A549 (cell line): Measurements from ENCODE around the gene SLC26A9. TPM values are rescaled to one million over a fixed set of nuclear protein-coding genes. Genes with fewer than 3 reads are reported as not detected.

Source experiments
- ATAC-seq, 2 experiments: fragments of 200-7000 bp in 1 of 2; fragments of >200 bp in 1 of 2; cut with Nextera tagmentation in 1 of 2; cut with Tn5 transposase in 1 of 2; 3 replicates each; pipeline versions ENCODE4 v1.8.0 to v1.9.1; 2018 to 2020; ENCODE audit warnings: mild to moderate bottlenecking in 1 of 2, moderate library complexity in 1 of 2
- CTCF ChIA-PET: fragments of 300-600 bp; sonication (Branson Sonifier 250); formaldehyde crosslinking; extraction: SDS; loops from one replicate; lab custom pipeline; 2021; ENCODE audit warnings: antibody characterized with exemption, inconsistent platforms; lab: Yijun Ruan, JAX
- POLR2A ChIA-PET: fragments of 350-600 bp; formaldehyde crosslinking; extraction: SDS; loops from one replicate; lab custom pipeline; 2021; ENCODE audit warnings: antibody characterized with exemption, inconsistent platforms; lab: Yijun Ruan, JAX
- DNase-seq, 2 experiments: peaks; one replicate each; pipeline versions ENCODE4 v3.0.0 to v3.0.0-alpha.2; 2011 to 2016; ENCODE audit warnings: low read depth in 1 of 2, low spot score in 1 of 2
- FAIRE-seq: peaks from 2 replicates; lab custom pipeline; 2011; peaks lifted over from hg19 to GRCh38; lab: Jason Lieb, UNC
- H3K27ac ChIP-seq, 2 experiments: fragments of >200 bp; sonication (Bioruptor Twin); formaldehyde crosslinking; 3 replicates each; pipeline ENCODE4 v1.5.1; 2016 to 2017
- H3K4me1 ChIP-seq: fragments of >200 bp; sonication (Bioruptor Twin); formaldehyde crosslinking; 3 replicates; pipeline ENCODE4 v1.6.1; 2016
- H3K4me2 ChIP-seq: fragments of >200 bp; sonication (Bioruptor Twin); formaldehyde crosslinking; 3 replicates; pipeline ENCODE4 v1.6.1; 2016
- H3K4me3 ChIP-seq: fragments of >200 bp; sonication (Bioruptor Twin); formaldehyde crosslinking; 3 replicates; pipeline ENCODE4 v1.5.1; 2016
- H3K9me3 ChIP-seq: fragments of >200 bp; sonication (Bioruptor Twin); formaldehyde crosslinking; 3 replicates; pipeline ENCODE4 v1.6.1; 2016
- ATOH8 ChIP-seq: fragments of 250-450 bp; sonication (Bioruptor Pico); IDR thresholded peaks from 2 replicates; pipeline ENCODE4 v1.5.0; 2020; ENCODE audit warnings: low read depth, mild to moderate bottlenecking, moderate library complexity
- BHLHE40 ChIP-seq: IDR thresholded peaks from 2 replicates; pipeline ENCODE4 v1.6.1; 2012; ENCODE audit warnings: low read depth, low read length, inconsistent platforms
- CBX2 ChIP-seq: fragments of 200-600 bp; sonication (generic); IDR thresholded peaks from 2 replicates; pipeline ENCODE4 v1.6.1; 2016; ENCODE audit warnings: low read depth, mild to moderate bottlenecking, borderline replicate concordance
- CBX8 ChIP-seq: fragments of 200-600 bp; sonication (generic); IDR thresholded peaks from 2 replicates; pipeline ENCODE4 v1.6.1; 2016
- CHD2 ChIP-seq: fragments of 150-350 bp; IDR thresholded peaks from 2 replicates; pipeline ENCODE4 v1.6.1; 2014; ENCODE audit warnings: low read length; ENCODE audit not compliant: partially characterized antibody
- CHD4 ChIP-seq: fragments of 200-600 bp; sonication (generic); IDR thresholded peaks from 2 replicates; pipeline ENCODE4 v1.6.1; 2016; ENCODE audit warnings: antibody characterized with exemption, mild to moderate bottlenecking, borderline replicate concordance
- E2F6 ChIP-seq: IDR thresholded peaks from 2 replicates; pipeline ENCODE4 v1.6.1; 2012; ENCODE audit warnings: low read depth, borderline replicate concordance
- EHF ChIP-seq: fragments of 250-450 bp; sonication (Bioruptor Pico); IDR thresholded peaks from 2 replicates; pipeline ENCODE4 v1.5.0; 2020; ENCODE audit warnings: mild to moderate bottlenecking
- EP300 ChIP-seq, 2 experiments: fragments of >200 bp; sonication (Bioruptor Twin); formaldehyde crosslinking; IDR thresholded peaks; 2 replicates in 1 of 2; 3 replicates in 1 of 2; pipeline ENCODE4 v1.6.1; 2016 to 2017
- HOXA7 ChIP-seq: fragments of 250-450 bp; sonication (Bioruptor Pico); IDR thresholded peaks from 2 replicates; pipeline ENCODE4 v1.5.0; 2020; ENCODE audit warnings: mild to moderate bottlenecking, moderate library complexity
- HOXB13 ChIP-seq: fragments of 250-450 bp; sonication (Bioruptor Pico); IDR thresholded peaks from 2 replicates; pipeline ENCODE4 v1.5.0; 2020; ENCODE audit warnings: low read depth, mild to moderate bottlenecking, moderate library complexity
- HOXB5 ChIP-seq: fragments of 250-450 bp; sonication (Bioruptor Pico); IDR thresholded peaks from 2 replicates; pipeline ENCODE4 v1.5.0; 2020; ENCODE audit warnings: mild to moderate bottlenecking, moderate library complexity
- JUNB ChIP-seq: fragments of >200 bp; sonication (Bioruptor Twin); formaldehyde crosslinking; IDR thresholded peaks from 2 replicates; pipeline ENCODE4 v1.6.1; 2016
- KDM1A ChIP-seq: fragments of 200-600 bp; sonication (generic); IDR thresholded peaks from 2 replicates; pipeline ENCODE4 v1.6.1; 2016; ENCODE audit warnings: low read depth, mild to moderate bottlenecking
- MAZ ChIP-seq: fragments of 150-350 bp; IDR thresholded peaks from 2 replicates; pipeline ENCODE4 v1.6.1; 2014; ENCODE audit warnings: antibody characterized with exemption, low read depth, low read length, borderline replicate concordance
- MYC ChIP-seq: IDR thresholded peaks from 2 replicates; pipeline ENCODE4 v1.6.1; 2012; ENCODE audit warnings: mild to moderate bottlenecking, inconsistent platforms, low read length, improper control_type of control experiment, borderline replicate concordance
- NFE2L2 ChIP-seq: fragments of 150-350 bp; conservative IDR thresholded peaks from 2 replicates; pipeline ENCODE4 v1.6.1; 2014; ENCODE audit warnings: low read length
- NPAS2 ChIP-seq: fragments of 250-450 bp; sonication (Bioruptor Pico); IDR thresholded peaks from 2 replicates; pipeline ENCODE4 v1.8.0; 2022; ENCODE audit warnings: mild to moderate bottlenecking, moderate library complexity, borderline replicate concordance
- PHF8 ChIP-seq: fragments of 200-600 bp; sonication (generic); IDR thresholded peaks from 2 replicates; pipeline ENCODE4 v1.6.1; 2016; ENCODE audit warnings: low read depth, mild to moderate bottlenecking, antibody characterized with exemption, moderate library complexity, borderline replicate concordance
- RAD21 ChIP-seq, 2 experiments: fragments of >200 bp in 1 of 2; sonication (Bioruptor Twin) in 1 of 2; formaldehyde crosslinking in 1 of 2; IDR thresholded peaks in 1 of 2; conservative IDR thresholded peaks in 1 of 2; 2 replicates in 1 of 2; 3 replicates in 1 of 2; pipeline ENCODE4 v1.6.1; 2012 to 2018; ENCODE audit warnings: inconsistent platforms in 1 of 2
- RCOR1 ChIP-seq: fragments of 150-350 bp; IDR thresholded peaks from 2 replicates; pipeline ENCODE4 v1.6.1; 2014; ENCODE audit warnings: antibody characterized with exemption, low read length, low read depth
- RNF2 ChIP-seq: fragments of 200-600 bp; sonication (generic); IDR thresholded peaks from 2 replicates; pipeline ENCODE4 v1.6.1; 2016; ENCODE audit warnings: low read depth, mild to moderate bottlenecking, antibody characterized with exemption, moderate library complexity, borderline replicate concordance
- SMC3 ChIP-seq: fragments of >200 bp; sonication (Bioruptor Twin); formaldehyde crosslinking; IDR thresholded peaks from 3 replicates; pipeline ENCODE4 v1.6.1; 2018; ENCODE audit warnings: inconsistent platforms
- ZFP36 ChIP-seq: fragments of 450-650 bp; IDR thresholded peaks from 2 replicates; pipeline ENCODE4 v1.6.1; 2014; ENCODE audit warnings: borderline replicate concordance; ENCODE audit not compliant: partially characterized antibody
- WGBS: methylation state at CpG from one replicate; pipeline ENCODE4 v1.1.6; 2017; ENCODE audit errors: missing lambda C conversion rate; 5-methylcytosine and 5-hydroxymethylcytosine counted together
- polyA plus RNA-seq, 4 experiments: library from polyadenylated mRNA; depleted of rRNA in 3 of 4; stranded (reverse); fragments of >200 nt; fragmentation: RNase III in 1 of 4; extraction: RNeasy Plus Mini Kit Qiagen cat#74134 plus additional on column Dnase treatment in 1 of 4; gene quantifications; 2 replicates in 3 of 4; 3 replicates in 1 of 4; pipeline ENCODE4 v1.2.3, GENCODE V29; 2011 to 2017
- TF ChIP-seq, protein P1 (sequence below): fragments of >200 bp; sonication (Bioruptor Twin); formaldehyde crosslinking; IDR thresholded peaks from 3 replicates; pipeline ENCODE4 v1.5.1; 2016
- TF ChIP-seq, protein P2 (sequence below): fragments of 250-450 bp; sonication (Bioruptor Pico); IDR thresholded peaks from 2 replicates; pipeline ENCODE4 v1.5.0; 2021; ENCODE audit warnings: mild to moderate bottlenecking, moderate library complexity, borderline replicate concordance

The SLC26A9 gene
- polyA plus RNA-seq, 2 of the 4 experiments (the other 2 are of a cell fraction) = 0.18 to 0.98 TPM

- WGBS = 97% methylated on average over 4 of the region's 4 CpGs
- Histone ChIP-seq H3K4me1 (peaks cover 46% of the 10 kb centered on the region), H3K4me2 (no peak overlapping the region), H3K9me3 (no peaks in the 10 kb centered on the region), H3K27ac (peak overlapping the region in 1 of 2 experiments; percentile 29; a peak in 3 of 6 replicates), H3K4me3 (no peak overlapping the region)
- no peak for FAIRE-seq
- no peak for DNase-seq
- ChIA-PET POLR2A (no interaction called here), CTCF (interaction anchor here (7.1 to 23.3 kb wide), 2 partner anchors 12 to 51 kb away, joined by 49 to 822 read pairs; no protein-coding TSS in a partner anchor)
- TF ChIP-seq EHF (CRISPR knock-in tag) (no peak), BHLHE40 (no peak), E2F6 (no peak), RNF2 (no peak), PHF8 (no peak), KDM1A (no peak), CHD4 (no peak), RAD21 (conservative IDR thresholded peaks at IDR 0.05 in 1 of 2, IDR thresholded peaks at IDR 0.05 in 1 of 2) (no peak), NFE2L2 (no peak), CHD2 (no peak), MYC (no peak), RCOR1 (no peak), HOXA7 (CRISPR knock-in tag) (no peak), ZFP36 (no peak), MAZ (no peak)
- ATAC-seq = no peak
These were observed 12.4 kb downstream of the SLC26A9 start for GRCh38 chr1:205930799-205931281.

DNA sequence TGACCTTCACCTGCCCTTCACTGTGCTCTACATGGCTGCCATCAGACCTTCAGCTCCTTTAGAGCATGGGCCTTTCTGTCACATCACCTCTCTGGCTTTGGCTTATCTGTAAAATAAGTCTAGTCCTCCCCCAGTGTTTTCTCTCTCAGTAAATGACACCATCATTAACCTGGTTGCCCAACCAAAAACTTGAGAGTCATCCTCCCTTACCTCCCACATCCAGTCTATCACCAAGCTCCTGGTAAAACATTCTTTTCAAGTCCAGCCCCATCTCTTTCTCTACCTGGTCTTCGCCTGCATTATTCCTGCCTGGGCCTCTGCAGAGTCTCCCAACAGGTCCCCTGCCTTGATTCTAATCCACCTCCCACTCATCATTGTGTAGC, 13.1 kb downstream of the SLC26A9 start:
- Histone ChIP-seq H3K9me3 (no peaks in the 10 kb centered on the region), H3K4me1 (peaks cover 46% of the 10 kb centered on the region), H3K27ac (peak overlapping the region in 1 of 2 experiments; percentile 29; a peak in 3 of 6 replicates), H3K4me3 (no peak overlapping the region), H3K4me2 (no peak overlapping the region)
- 95% methylated on average over 1 of the region's 1 CpG for WGBS
- ATAC-seq (no peak), DNase-seq (no peak), FAIRE-seq (no peak)
- TF ChIP-seq MYC = no peak
- TF ChIP-seq SMC3 = no peak
- TF ChIP-seq JUNB = no peak
- TF ChIP-seq, protein P1, sequence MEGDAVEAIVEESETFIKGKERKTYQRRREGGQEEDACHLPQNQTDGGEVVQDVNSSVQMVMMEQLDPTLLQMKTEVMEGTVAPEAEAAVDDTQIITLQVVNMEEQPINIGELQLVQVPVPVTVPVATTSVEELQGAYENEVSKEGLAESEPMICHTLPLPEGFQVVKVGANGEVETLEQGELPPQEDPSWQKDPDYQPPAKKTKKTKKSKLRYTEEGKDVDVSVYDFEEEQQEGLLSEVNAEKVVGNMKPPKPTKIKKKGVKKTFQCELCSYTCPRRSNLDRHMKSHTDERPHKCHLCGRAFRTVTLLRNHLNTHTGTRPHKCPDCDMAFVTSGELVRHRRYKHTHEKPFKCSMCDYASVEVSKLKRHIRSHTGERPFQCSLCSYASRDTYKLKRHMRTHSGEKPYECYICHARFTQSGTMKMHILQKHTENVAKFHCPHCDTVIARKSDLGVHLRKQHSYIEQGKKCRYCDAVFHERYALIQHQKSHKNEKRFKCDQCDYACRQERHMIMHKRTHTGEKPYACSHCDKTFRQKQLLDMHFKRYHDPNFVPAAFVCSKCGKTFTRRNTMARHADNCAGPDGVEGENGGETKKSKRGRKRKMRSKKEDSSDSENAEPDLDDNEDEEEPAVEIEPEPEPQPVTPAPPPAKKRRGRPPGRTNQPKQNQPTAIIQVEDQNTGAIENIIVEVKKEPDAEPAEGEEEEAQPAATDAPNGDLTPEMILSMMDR = no peak
- ChIA-PET POLR2A (no interaction called here), CTCF (interaction anchor here (0.5 to 23.3 kb wide), 5 partner anchors 11 to 185 kb away, joined by 3 to 822 read pairs (median 7); no protein-coding TSS in a partner anchor)

- Histone ChIP-seq H3K27ac (peak overlapping the region in 1 of 2 experiments; percentile 29; a peak in 3 of 6 replicates), H3K4me1 (peaks cover 44% of the 10 kb centered on the region), H3K4me3 (no peak overlapping the region), H3K4me2 (no peak overlapping the region), H3K9me3 (no peaks in the 10 kb centered on the region)
- 91% methylated on average over 19 of the region's 19 CpGs for WGBS
- DNase-seq (no peak), FAIRE-seq (no peak), ATAC-seq (no peak)
- TF ChIP-seq ATOH8 = no peak
- no peak for TF ChIP-seq CBX2
- no peak for TF ChIP-seq SMC3
- no peak for TF ChIP-seq RNF2
- TF ChIP-seq CBX8 = no peak
- TF ChIP-seq, protein P2, sequence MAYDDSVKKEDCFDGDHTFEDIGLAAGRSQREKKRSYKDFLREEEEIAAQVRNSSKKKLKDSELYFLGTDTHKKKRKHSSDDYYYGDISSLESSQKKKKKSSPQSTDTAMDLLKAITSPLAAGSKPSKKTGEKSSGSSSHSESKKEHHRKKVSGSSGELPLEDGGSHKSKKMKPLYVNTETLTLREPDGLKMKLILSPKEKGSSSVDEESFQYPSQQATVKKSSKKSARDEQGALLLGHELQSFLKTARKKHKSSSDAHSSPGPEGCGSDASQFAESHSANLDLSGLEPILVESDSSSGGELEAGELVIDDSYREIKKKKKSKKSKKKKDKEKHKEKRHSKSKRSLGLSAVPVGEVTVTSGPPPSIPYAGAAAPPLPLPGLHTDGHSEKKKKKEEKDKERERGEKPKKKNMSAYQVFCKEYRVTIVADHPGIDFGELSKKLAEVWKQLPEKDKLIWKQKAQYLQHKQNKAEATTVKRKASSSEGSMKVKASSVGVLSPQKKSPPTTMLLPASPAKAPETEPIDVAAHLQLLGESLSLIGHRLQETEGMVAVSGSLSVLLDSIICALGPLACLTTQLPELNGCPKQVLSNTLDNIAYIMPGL (CRISPR knock-in tag) = no peak
- TF ChIP-seq EP300 (IDR thresholded peaks at IDR 0.05) = no peak
- TF ChIP-seq NPAS2 (CRISPR knock-in tag) = no peak
- TF ChIP-seq KDM1A = no peak
- no peak for TF ChIP-seq PHF8
- TF ChIP-seq HOXB13 (CRISPR knock-in tag) = no peak
- no peak for TF ChIP-seq HOXB5 (CRISPR knock-in tag)
- POLR2A ChIA-PET = no interaction called here
- CTCF ChIA-PET = interaction anchor here (0.5 to 23.3 kb wide), 6 partner anchors 11 to 186 kb away, joined by 3 to 822 read pairs (median 5); no protein-coding TSS in a partner anchor
These were observed 13.6 kb downstream of the SLC26A9 start for GRCh38 chr1:205929496-205930194.
